A549 treated with CORT108297 at 1 μM for 4 hours (cell line): ENCODE measurements around the gene RIMKLB. TPM values are rescaled to one million over a fixed set of nuclear protein-coding genes. Genes with fewer than 3 reads are reported as not detected.

Experiments
- total RNA-seq: library from RNA; stranded (reverse); fragments of 200-300 nt; extraction: Qiagen RNA extraction; gene quantifications from 5 replicates; pipeline ENCODE4 v1.2.3, GENCODE V29; 2022

The RIMKLB gene, protein sequence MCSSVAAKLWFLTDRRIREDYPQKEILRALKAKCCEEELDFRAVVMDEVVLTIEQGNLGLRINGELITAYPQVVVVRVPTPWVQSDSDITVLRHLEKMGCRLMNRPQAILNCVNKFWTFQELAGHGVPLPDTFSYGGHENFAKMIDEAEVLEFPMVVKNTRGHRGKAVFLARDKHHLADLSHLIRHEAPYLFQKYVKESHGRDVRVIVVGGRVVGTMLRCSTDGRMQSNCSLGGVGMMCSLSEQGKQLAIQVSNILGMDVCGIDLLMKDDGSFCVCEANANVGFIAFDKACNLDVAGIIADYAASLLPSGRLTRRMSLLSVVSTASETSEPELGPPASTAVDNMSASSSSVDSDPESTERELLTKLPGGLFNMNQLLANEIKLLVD
- 15.1 to 17.9 TPM (median 17.3 TPM) in 5 replicates for total RNA-seq

DNA sequence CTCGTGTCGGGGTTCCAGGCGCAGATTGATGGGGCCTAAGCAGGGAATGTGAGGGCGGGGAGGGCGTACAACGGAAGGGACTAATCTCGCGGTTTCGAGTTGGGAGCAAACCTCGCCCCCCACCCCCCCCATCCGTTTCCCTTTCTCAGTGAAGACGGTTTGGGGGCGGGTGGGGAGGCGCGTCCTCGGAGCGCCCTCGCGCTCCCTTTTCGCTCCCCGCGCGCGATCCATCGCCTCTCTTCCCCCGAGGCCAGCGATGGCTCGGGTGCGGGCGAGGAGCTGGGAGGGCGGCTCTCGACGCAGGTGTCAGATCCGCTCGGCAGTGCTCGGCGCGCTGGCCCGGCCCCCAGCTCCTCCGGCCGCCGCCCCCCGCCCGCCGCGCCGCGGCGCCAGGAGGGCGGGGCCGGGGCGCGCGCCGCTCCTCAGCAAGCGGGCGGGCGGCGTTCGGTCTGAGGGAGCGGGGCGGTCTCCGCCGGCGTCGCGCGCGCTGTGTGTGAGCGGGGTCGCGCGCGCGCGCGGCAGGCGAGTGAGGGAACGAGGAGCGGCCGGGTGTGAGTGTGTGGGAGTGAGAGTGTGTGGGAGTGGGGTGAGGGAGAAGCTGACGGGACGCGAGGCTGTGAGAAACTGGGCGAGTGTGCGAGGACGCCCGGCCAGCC lies at the start of gene RIMKLB:
Gene RIMKLB, plus strand, starts transcription at position 516 of the 656 bp plus-strand sequence. CDS start 15,876 bp downstream, outside the sequence.

DNA sequence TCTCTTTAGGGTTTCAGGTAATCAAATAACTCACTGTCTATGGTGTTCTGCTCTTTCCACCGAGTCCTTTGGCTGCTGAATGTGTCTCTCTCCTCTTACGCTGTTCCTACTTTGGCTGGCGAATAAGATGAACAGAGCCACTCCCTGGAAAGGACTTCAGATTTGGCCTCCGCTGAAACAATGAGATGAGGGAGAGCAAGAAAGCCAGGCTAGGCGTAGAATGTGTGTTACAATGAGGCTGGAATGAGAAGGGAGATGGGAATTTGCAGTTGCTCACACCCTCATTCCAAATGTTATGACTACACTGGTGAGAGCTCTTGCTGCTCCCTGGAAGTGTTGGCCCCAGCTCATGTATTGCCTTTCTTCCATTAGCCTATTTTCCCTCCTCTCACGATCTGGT lies 35.2 kb upstream of the RIMKLB start, which contains the start of gene MFAP5:
Gene MFAP5, minus strand, starts transcription at position 234 of the 400 bp plus-strand sequence. CDS start 722 bp downstream, outside the sequence.

DNA sequence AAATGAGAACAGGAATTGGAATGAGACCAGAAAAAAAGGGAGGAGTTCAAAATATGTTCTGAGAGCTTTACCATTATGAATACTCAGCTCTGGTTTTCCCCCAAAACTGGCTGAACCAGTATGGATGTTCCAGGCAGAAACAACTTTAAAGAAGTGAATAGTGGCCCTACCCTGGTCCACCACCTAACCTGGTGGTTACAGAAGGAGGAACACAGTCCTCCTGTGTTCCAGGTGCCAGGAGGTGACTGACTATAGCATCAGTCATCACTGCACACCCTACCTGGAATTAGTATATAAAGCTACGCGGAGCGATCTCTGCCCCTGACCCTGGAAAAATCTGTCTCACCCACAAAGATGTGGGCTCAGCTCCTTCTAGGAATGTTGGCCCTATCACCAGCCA lies 124.5 kb downstream of the RIMKLB start, which contains the start of gene A2ML1:
Gene A2ML1, plus strand, starts transcription at position 324 of the 400 bp plus-strand sequence. Its CDS starts 31 bp downstream, at position 355.

Other genes starting within 250 kb of the RIMKLB start
- gene CLEC6A, start 242.0 kb upstream of the RIMKLB start, total RNA-seq: not detected in 5 replicates
- gene CLEC4D, start 184.5 kb upstream of the RIMKLB start, total RNA-seq: not detected in 5 replicates
- 0.27 to 0.47 TPM (median 0.36 TPM) in 4 of 5 replicates, not detected in the other for gene CLEC4E, start 157.1 kb upstream of the RIMKLB start, total RNA-seq
- gene AICDA, start 85.1 kb upstream of the RIMKLB start, total RNA-seq: 0.05 to 0.13 TPM (median 0.11 TPM) in 4 of 5 replicates, not detected in the other
- gene MFAP5, start 35.2 kb upstream of the RIMKLB start, total RNA-seq: 0.09 to 0.25 TPM (median 0.14 TPM) in 3 of 5 replicates, not detected in the others
- gene A2ML1, start 124.6 kb downstream of the RIMKLB start, total RNA-seq: not detected in 5 replicates
- gene PHC1, start 216.5 kb downstream of the RIMKLB start, total RNA-seq: 8.2 to 11.9 TPM (median 10.8 TPM) in 5 replicates